NAMALWA (cell line): Measurements from ENCODE around the gene TNS2.
A peak's percentile ranks its signal among the peaks of the same experiment; 100 is the strongest.
"Not testable (repeated sequence)": the region's sequence is repeated elsewhere in the genome, so short reads cannot be mapped to it uniquely, and the experiment has no call there.

Source experiments
- DNase-seq: peaks from one replicate; pipeline ENCODE4 v3.0.0-alpha.2; 2015; ENCODE audit warnings: low spot score

TNS2 gene, protein sequence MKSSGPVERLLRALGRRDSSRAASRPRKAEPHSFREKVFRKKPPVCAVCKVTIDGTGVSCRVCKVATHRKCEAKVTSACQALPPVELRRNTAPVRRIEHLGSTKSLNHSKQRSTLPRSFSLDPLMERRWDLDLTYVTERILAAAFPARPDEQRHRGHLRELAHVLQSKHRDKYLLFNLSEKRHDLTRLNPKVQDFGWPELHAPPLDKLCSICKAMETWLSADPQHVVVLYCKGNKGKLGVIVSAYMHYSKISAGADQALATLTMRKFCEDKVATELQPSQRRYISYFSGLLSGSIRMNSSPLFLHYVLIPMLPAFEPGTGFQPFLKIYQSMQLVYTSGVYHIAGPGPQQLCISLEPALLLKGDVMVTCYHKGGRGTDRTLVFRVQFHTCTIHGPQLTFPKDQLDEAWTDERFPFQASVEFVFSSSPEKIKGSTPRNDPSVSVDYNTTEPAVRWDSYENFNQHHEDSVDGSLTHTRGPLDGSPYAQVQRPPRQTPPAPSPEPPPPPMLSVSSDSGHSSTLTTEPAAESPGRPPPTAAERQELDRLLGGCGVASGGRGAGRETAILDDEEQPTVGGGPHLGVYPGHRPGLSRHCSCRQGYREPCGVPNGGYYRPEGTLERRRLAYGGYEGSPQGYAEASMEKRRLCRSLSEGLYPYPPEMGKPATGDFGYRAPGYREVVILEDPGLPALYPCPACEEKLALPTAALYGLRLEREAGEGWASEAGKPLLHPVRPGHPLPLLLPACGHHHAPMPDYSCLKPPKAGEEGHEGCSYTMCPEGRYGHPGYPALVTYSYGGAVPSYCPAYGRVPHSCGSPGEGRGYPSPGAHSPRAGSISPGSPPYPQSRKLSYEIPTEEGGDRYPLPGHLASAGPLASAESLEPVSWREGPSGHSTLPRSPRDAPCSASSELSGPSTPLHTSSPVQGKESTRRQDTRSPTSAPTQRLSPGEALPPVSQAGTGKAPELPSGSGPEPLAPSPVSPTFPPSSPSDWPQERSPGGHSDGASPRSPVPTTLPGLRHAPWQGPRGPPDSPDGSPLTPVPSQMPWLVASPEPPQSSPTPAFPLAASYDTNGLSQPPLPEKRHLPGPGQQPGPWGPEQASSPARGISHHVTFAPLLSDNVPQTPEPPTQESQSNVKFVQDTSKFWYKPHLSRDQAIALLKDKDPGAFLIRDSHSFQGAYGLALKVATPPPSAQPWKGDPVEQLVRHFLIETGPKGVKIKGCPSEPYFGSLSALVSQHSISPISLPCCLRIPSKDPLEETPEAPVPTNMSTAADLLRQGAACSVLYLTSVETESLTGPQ (N-terminal part only)

DNA sequence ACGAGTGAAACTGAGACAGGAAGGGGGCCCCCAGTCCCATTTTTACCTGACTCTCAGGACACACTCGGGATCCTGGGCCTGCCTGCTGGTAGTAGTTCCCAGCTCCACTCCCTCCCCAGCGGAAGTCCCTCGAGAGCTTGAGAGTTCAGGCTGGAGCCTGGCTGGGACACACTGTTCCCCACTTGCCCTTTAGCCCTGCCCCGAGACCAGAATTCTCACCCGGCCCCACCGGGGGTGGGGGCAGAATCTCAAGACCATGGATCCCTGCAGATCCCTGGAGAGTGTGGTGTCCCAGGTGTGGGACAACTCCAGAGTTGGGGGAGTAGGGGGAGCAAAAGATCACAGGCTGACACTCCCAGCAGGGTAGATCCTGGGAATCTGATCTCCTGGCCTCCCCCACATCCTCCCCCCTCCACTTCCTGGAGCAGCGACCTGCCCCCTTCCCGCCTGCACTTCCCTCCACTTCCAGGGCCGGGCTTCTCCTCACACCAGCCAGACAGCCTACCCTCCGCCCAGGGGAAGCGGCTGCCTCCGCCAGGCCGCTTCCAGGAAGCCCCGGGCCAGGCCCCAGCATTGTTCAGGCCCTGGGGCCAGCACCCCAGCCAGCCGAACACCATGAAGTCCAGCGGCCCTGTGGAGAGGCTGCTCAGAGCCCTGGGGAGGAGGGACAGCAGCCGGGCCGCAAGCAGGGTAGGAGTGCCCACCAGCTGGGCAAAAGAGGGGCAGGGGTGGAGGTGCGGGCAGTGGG is at the start of gene TNS2:
Gene TNS2 (plus strand): TSS at position 495 of the 748 bp plus-strand sequence. CDS start 121 bp downstream, at position 616.
- DNase-seq = no peak

DNA sequence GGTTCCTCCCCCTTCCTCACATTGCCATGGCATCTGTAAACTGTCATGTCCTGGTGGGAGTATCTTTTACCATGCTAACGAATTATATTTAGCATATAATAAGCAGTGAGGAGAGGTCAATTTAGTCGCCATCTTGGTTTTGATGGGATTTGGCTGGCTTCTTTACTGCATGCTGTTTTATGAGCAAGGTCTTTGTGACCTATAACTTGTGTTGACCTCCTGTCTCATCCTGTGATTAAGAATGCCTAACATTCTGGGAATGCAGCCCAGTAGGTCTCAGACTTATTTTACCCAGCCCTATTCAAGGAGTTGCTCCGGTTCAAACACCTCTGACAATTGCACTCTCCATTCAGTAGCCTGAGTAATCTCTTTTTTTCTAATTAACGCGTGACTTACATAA is 45.7 kb upstream of the TNS2 start:
- DNase-seq = no peak

DNA sequence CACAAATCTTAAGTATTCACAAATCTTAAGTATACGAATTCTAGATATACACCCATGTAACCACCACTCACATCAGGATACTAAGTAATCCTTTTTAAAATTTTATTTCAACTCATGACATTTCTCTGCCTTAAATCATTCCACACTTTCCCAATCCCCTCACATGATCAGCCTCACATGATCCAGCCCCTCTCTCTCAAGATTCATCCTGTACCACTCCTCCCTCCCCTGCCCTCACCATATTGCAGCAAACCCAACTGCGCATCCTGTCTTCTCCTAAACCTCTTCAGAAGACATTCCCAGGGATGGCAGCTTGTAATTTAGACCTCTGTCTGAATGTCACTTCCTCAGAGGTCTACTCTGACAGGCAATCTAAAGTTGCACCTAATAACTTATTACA is 45.3 kb upstream of the TNS2 start:
- DNase-seq = no peak

DNA sequence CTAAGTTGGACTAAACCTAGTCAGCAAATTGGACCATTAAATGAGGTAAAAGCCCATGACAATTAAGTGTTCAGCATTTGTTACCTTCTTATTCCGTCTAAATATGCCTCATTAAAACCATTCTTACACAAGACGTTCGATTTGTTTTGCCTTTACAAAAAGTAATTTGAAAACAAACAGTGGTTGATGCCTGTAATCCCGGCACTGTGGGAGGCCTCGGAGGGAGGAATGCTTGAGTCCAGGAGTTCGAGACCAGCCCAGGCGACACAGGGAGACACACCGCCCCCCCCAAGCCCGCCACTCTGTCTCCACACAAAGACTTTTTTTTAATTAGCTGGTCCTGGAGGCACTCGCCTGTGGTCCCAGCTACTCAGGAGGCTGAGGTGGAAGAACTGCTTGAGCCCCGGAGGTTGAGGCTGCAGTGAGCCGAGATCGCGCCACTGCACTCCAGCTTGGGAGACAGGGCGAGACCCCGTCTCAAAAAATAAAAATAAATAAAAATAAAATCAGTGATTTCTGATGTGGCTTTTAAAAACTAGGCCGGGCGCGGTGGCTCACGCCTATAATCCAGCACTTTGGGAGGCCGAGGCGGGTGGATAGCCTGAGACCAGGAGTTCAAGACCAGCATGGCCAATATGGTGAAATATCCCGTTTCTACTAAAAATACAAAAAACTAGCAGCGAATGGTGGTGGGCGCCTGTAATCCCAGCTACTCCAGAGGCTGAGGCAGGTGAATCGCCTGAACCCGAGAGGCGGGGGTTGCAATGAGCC is 44.5 kb upstream of the TNS2 start:
- peak; percentile 28 for DNase-seq

DNA sequence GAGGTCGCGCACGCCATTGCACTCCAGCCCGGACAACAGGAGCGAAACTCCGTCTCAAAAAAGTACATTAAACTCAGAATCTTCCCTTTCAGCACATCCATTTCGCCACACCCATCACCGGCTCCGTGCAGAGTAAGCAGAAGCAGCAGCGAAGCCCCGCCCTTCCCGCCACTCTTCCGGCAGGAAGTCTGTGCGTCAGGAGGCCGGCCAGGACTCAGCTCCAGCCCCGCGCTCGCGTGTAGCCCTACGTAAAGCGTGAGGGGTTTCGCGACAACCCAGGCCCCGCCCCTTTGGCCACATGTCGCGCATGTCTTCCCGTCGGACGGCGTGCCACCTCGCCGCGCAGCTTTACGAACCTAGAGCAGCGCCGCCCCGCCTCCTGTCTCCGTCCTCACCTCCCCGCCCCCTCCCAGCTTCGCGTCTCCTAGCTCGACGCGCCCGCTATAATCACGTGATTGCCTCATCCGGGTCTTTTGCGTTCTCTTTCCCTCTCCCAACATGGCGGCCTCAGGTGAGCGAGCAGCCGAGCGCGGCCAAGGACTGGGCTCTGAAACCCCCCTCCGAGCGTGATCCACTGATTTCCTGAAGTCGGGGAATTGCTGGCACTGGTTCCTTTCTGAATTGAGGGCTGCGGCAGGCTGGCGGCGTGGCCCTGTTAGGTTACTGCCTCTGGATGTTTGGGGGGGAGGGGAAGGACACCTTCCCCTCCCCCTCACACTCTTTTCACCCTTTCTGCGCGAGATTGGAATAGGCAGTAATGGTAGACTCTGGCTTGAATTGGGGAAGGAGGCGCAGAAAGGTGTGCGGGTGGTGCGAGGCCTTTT is 43.7 kb upstream of the TNS2 start, which contains the start of gene EIF4B:
Gene EIF4B (plus strand): TSS at position 471 of the 824 bp plus-strand sequence. CDS start 28 bp downstream, at position 499.
- DNase-seq = peak; percentile 100

DNA sequence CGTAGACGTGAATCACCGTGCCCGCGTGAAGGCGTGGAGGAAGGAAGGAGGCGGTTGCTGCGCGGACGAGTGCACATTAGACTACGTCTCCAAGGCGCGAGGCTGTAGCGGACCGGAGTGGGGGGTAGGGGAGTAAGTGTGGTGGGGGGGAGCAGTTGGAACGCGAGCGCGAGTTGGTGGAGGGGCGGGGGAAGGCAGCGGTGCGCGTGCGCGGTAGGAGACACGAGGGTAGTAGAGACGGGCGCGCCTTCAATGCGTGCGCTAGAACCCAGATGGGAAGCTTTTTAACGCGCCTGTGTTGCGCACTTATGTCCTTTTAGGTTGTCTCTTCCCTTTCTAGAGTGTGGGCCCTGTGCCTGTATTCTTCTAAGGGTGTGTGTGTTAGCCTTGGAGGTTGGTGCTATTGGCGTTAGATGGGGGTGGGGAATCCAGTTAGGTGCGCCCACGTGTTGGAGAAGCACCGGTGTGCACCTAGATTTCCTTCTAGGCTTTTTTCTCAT is 43.0 kb upstream of the TNS2 start:
- peak; percentile 94 for DNase-seq

DNA sequence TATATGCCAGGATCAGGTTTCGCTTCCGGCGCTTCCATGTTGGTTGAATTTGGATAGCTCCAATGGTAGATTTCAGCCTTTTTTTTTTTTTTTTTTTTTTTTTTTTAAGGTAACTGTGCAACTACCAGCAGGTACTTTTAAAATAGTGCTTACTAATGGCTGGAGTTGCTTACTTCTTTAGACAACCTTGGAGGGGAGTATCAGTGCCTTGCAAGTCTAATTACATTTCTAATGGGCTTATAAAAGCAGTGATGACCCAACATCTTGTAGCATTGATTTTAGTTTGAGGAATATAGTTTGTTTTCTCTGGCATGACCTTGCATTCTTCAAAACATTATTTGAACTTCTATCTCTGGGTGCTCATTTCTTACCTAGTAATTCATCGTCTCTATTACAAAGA is 42.5 kb upstream of the TNS2 start:
- peak; percentile 29 for DNase-seq

DNA sequence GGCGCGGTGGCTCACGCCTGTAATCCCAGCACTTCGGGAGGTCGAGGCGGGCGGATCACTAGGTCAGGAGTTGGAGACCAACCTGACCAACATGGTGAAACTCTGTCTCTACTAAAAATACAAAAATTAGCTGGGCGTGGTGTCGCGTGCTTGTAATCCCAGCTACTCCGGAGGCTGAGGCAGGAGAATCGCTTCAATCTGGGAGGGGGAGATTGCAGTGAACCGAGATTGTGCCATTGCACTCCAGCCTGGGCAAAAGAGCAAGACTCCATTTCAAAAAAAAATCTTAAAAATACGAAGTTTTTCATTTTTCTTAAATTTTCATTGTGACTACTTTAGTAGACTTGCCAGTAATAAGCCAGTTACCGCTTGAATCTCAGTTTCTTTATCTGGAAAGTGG is 41.1 kb upstream of the TNS2 start:
- not testable (repeated sequence) for DNase-seq

DNA sequence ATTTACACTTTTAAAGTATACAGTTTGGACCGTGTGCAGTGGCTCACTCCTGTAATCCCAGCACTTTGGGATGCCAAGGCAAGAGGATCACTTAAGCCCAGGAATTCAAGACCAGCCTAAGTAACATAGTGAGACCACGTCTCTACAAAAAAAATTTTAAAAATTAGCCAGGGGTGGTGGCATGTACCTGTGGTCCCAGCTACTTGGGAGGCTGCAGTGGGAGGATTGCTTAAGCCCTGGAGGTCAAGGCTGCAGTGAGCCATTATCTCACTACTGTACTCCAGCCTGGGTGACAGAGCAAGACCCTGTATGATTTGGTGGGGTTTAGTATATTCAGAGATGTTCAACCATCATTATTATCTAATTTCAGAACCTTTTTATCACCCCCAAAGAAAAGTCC is 38.9 kb upstream of the TNS2 start:
- no peak for DNase-seq

DNA sequence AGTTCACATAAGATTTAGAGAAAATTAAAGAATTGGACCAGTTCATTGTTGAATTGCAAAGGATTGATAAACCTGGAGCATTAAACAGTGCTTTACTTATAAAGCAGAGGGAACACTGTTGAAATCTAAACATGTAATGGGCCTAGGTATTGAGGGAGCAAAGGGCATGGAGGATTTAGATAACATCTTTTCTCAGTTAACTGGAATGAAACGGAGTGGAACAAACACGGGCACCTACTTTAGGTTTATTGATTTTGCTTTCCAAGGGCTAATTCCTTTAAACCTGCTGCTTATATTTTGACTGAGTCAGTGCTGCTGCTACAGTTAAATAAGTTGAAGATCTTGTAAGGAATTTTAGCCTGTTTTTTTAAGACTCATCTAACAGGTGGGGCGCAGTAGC is 38.0 kb upstream of the TNS2 start:
- DNase-seq = no peak

DNA sequence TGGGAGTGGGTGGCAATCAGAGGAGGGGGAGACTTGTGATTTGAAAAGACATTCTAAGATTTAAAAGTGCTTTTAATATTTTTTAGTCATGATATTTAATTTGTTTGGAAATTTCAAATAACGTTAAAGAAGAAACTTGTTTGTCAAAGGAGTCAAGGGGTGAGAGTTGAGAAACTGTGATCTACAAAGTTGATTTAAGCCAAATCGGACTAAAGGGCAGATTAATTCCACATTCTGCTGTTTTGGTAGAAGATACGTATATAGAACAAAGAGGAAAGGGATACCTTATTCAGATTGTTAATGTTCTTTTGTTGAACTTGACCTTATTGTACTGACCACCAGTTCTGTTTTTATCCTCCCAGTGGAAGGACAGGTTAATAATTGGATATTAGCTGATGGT is 36.9 kb upstream of the TNS2 start:
- no peak for DNase-seq

DNA sequence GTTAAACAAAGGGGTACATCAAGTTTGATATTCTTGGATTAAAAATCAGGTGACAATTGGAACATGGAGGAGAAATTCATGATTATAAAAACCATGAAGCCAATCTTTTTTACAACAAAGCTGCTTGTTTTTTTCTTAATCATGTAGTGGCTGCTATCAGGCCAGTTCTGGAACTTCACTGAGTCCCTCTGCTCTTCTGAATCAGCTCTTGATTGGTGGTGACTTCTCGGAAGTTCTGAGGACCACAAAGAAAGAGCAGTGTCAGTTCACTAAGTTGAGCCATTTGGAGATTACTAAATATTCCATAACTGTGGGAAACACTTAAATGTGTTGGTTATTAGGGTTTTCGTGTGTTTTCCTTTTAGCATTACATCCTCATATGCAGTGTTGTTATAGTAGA is 35.2 kb upstream of the TNS2 start:
- no peak for DNase-seq

DNA sequence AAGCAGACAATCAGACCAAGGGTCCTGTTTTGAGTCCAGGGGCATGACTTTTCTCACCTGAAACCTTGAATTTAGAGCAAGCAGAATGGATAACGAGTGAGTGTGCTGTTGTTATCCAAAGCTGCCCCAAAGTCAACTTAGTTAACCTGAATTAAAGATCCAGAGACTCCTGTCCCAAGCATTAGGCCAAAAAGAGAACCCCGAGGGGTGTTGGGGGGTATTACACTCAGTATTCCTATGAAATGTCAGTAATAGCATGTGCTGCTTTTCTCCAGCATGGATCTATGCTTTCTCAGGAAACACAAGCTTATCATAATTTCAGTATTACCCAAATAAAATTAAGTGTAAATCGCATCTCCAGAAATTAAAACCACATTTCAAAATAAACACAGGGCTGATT is 24.6 kb upstream of the TNS2 start:
- DNase-seq = no peak

DNA sequence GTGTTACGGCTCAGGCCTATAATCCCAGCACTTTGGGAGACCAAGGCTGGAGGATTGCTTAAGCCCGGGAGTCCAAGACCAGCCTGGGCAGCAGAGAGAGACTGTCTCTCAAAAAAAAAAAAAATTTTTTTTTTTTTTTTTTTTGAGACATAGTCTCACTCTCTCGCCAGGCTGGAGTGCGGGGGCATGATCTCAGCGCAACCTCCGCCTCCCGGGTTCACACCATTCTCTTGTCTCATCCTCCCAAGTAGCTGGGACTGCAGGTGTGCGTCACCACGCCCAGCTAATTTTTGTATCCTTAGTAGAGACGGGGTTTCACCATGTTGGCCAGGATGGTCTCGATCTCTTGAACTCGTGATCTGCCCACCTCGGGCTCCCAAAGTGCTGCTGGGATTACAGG is 22.9 kb upstream of the TNS2 start:
- not testable (repeated sequence) for DNase-seq

DNA sequence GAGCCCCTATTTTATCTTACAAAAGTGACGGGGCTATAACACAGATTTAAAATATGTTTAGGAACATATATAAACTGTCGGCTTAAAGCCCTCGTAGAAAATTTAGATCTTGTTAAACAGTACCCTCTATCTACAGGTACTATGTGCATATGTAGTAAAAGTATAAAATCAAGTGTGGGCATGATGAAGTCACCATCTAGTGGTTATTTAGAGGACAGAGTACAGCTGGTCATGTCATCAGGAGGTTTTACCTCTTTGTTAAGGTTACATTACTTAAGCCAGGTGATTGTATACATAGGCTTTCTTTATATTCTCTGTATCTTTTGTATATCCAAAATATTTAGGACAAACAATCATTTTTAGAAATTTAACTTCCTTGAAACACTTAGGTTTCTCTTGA is 18.2 kb upstream of the TNS2 start:
- DNase-seq = no peak

DNA sequence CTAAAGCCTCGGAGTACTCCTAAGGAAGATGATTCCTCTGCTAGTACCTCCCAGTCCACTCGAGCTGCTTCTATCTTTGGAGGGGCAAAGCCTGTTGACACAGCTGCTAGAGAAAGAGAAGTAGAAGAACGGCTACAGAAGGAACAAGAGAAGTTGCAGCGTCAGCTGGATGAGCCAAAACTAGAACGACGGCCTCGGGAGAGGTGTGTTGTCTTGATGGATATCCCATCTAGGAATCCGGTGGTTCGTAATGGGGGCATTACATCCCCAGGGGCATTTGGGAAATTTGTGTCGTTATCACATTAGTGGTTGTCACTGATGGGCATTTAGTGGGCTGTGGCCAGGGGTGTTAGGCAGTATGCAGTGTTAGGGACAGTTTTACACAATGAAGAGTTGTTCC is 16.0 kb upstream of the TNS2 start:
- not testable (repeated sequence) for DNase-seq

DNA sequence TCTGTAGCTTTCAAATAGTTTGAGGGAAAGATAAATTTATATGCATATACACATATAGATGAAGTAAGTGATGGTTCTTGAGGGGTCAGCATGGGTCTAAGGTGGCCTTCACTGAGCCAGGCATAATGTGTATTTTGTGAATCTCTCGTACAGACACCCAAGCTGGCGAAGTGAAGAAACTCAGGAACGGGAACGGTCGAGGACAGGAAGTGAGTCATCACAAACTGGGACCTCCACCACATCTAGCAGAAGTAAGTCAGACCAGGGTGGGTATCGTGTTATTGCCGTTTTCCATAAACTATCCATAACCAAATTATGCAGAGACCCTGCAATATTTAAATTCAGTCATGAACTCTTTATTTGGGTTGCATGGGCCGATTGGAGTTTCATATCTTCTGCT is 15.4 kb upstream of the TNS2 start:
- no peak for DNase-seq

DNA sequence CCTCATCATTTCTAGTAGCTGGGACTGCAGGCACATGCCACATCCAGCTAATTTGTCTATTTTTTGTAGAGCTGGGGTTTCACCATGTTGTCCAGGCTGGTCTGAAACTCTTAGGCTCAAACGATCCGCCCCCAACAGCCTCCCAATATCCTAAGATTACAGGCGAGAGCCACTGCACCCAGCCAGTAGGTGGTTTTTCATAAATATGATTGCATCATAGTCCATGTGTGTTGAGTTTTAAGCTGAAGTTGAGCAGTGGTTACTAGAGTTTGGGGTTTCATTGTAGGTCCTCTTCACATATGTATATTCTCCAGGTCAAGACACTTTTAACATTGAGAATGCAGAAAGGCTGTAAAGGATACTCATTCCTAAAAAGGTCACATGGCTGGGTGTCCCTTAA is 13.1 kb upstream of the TNS2 start:
- DNase-seq = no peak

DNA sequence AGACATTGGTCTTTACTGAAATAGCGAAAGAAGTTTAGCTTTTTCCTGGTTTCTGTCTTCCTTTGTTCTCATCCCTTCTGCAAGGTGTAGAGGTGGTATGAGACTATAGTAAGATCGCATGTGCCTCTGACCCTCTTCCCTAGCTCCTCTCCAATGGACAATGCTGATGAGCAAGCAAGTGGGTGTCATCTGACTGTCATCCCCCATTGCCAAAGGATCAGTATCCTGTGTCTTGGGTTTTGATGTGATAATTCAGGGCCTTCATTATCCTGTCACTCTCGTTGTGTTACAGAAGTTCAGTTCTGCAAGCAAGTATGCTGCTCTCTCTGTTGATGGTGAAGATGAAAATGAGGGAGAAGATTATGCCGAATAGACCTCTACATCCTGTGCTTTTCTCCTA is 10.0 kb upstream of the TNS2 start:
- no peak for DNase-seq
